Testis (tissue), 3 donors: Measurements from ENCODE around the gene HAO2. TPM values are rescaled to one million over a fixed set of nuclear protein-coding genes. Genes with fewer than 3 reads are reported as not detected.

Source experiments
- DNase-seq: peaks from one replicate; pipeline ENCODE4 v3.0.0-alpha.2; 2019
- H3K27ac ChIP-seq, 2 donors: fragments of 200-600 bp; sonication (generic); one replicate each; pipeline ENCODE4 v1.5.1; 2019
- H3K27me3 ChIP-seq: fragments of 200-600 bp; sonication (generic); one replicate; pipeline ENCODE4 v1.5.1; 2019
- H3K36me3 ChIP-seq: fragments of 200-600 bp; sonication (generic); one replicate; pipeline ENCODE4 v1.5.1; 2017; ENCODE audit warnings: low read depth; ENCODE audit errors: missing control alignments
- H3K4me1 ChIP-seq: fragments of 200-600 bp; sonication (generic); one replicate; pipeline ENCODE4 v1.5.1; 2019
- H3K4me3 ChIP-seq, 2 donors: fragments of 200-600 bp; sonication (generic); one replicate each; pipeline ENCODE4 v1.5.1; 2017 to 2019
- H3K9me3 ChIP-seq: fragments of 200-600 bp; sonication (generic); one replicate; pipeline ENCODE4 v1.5.1; 2017
- CTCF ChIP-seq, 3 experiments: fragments of 450-650 bp in 2 of 3; fragments of 200-600 bp in 1 of 3; sonication (generic) in 1 of 3; IDR thresholded peaks; one replicate each; pipeline ENCODE4 v1.5.1; 2016 to 2019; ENCODE audit warnings: antibody characterized with exemption in 3 of 3, mild to moderate bottlenecking in 2 of 3, moderate library complexity in 1 of 3
- POLR2A ChIP-seq: fragments of 450-650 bp; IDR thresholded peaks from one replicate; pipeline ENCODE4 v1.6.1; 2017; ENCODE audit warnings: antibody characterized with exemption, mild to moderate bottlenecking, moderate library complexity
- WGBS, 2 donors: methylation state at CpG; one replicate each; pipeline ENCODE4 v1.1.5; 2018; 5-methylcytosine and 5-hydroxymethylcytosine counted together
- intact Hi-C: fragments of 100-400 bp; cut with DNase I; formaldehyde crosslinking; loops from one replicate; pipeline ENCODE4 v1.15.1; 2023; ENCODE audit warnings: low total_unique reads
- polyA plus RNA-seq: library from polyadenylated mRNA; stranded (reverse); fragments of 350-450 nt; fragmentation: Illumina TruSeq; extraction: RNeasy Lipid Tissue Mini Kit (QIAGEN cat#74804); gene quantifications from one replicate; pipeline ENCODE4 v1.2.3, GENCODE V29; 2014; ENCODE audit warnings: low read depth, low replicate concordance; ENCODE audit not compliant: insufficient read depth
- total RNA-seq, 2 donors: library from RNA; depleted of rRNA; stranded (reverse); fragments of >200 nt; gene quantifications; one replicate each; pipeline ENCODE4 v1.2.3, GENCODE V29; 2016

The HAO2 gene
- total and polyA plus RNA-seq, 3 donors from 2014 or later, result not detected

DNA sequence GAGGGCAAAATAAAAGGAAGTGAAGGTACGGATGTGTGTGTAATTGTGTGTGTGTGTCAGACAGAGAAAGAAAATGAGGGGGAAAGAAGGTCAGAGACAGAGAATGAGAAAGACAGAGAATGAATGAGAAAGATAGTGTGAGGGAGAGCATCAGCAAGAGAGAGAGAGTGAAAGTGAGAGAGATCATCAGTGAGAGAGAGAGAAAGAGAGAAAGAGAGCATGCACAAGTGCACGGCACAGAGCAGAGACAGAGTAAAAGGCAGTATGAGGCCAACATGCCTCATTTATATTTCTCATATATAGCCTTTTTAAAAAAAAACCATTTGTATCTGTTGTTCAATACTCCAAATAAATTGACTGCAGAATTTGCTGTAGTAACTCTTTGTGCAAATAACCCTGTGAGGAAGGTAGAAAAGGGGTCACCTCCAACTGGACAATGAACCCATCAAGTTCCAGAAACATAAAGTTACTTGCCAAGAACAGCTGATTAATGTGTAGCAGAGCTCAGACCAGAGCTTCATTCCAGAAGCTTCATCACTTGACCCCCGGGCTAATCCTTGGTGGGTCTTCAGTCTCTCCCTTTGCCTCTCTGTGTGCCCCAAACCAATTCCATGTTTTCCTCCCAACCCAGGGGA lies 47.5 kb downstream of the HAO2 start:
- Histone ChIP-seq H3K27ac (no peak overlapping the region), H3K9me3 (no peaks in the 10 kb centered on the region), H3K4me1 (peaks cover 7% of the 10 kb centered on the region), H3K4me3 (no peak overlapping the region), H3K36me3 (no peaks in the 10 kb centered on the region), H3K27me3 (no peaks in the 10 kb centered on the region)
- intact Hi-C loops, result no loop called here
- TF ChIP-seq CTCF (IDR thresholded peaks at IDR 0.05) (no peak), POLR2A (no peak)
- DNase-seq, result no peak
- 74 to 83% methylated on average over 3 of the region's 3 CpGs for WGBS, 2 donors

GRCh38 chr1:119419109-119419508 lies 50.5 kb downstream of the HAO2 start:
- no peaks in the 10 kb centered on the region for H3K9me3 ChIP-seq
- no peak overlapping the region for H3K27ac ChIP-seq
- no peak overlapping the region for H3K4me3 ChIP-seq
- DNase-seq, result no peak
- peaks cover 7% of the 10 kb centered on the region for H3K4me1 ChIP-seq
- intact Hi-C loops, result no loop called here
- 80 to 87% methylated on average over 5 of the region's 5 CpGs for WGBS, 2 donors
- H3K36me3 ChIP-seq, result no peaks in the 10 kb centered on the region
- TF ChIP-seq POLR2A (no peak), CTCF (IDR thresholded peaks at IDR 0.05) (no peak)
- H3K27me3 ChIP-seq, result no peaks in the 10 kb centered on the region

GRCh38 chr1:119420638-119421037 lies 52.1 kb downstream of the HAO2 start:
- no peak for DNase-seq
- Histone ChIP-seq H3K36me3 (no peaks in the 10 kb centered on the region), H3K4me3 (no peak overlapping the region), H3K9me3 (no peaks in the 10 kb centered on the region), H3K4me1 (peaks cover 2% of the 10 kb centered on the region), H3K27me3 (no peaks in the 10 kb centered on the region), H3K27ac (no peak overlapping the region)
- intact Hi-C loops, result no loop called here
- no peak for TF ChIP-seq CTCF (IDR thresholded peaks at IDR 0.05)
- no peak for TF ChIP-seq POLR2A

DNA sequence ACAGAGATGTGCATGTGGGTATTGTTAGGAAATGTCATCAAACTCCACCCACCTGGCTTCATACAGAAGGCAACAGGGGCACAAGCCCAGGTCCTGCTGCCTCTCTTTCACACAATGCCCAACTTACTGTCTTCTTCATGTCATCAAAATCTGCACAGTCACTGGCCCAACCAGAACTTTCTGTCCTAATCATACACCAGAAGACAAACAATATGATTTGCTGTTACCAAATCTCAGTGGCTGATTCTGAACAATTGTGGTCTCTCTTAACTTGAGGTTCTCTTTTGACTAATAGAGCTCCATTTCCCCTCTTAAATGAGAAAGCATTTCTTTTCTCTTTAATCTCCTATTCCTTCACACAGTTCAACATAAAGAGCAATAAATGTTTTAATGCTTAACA lies 54.0 kb downstream of the HAO2 start:
- Histone ChIP-seq H3K4me1 (no peaks in the 10 kb centered on the region), H3K36me3 (no peaks in the 10 kb centered on the region), H3K9me3 (no peaks in the 10 kb centered on the region), H3K27me3 (no peaks in the 10 kb centered on the region), H3K27ac (no peak overlapping the region), H3K4me3 (no peak overlapping the region)
- no peak for DNase-seq
- intact Hi-C loops, result no loop called here
- TF ChIP-seq CTCF (IDR thresholded peaks at IDR 0.05) (no peak), POLR2A (no peak)

GRCh38 chr1:119428991-119429390 lies 60.4 kb downstream of the HAO2 start:
- Histone ChIP-seq H3K4me3 (no peak overlapping the region), H3K4me1 (no peaks in the 10 kb centered on the region), H3K9me3 (no peaks in the 10 kb centered on the region), H3K27ac (no peak overlapping the region), H3K36me3 (no peaks in the 10 kb centered on the region), H3K27me3 (no peaks in the 10 kb centered on the region)
- 89 to 96% methylated on average over 2 of the region's 2 CpGs for WGBS, 2 donors
- no peak for DNase-seq
- intact Hi-C loops, result no loop called here
- TF ChIP-seq CTCF (IDR thresholded peaks at IDR 0.05) (no peak), POLR2A (no peak)
